ENCODE measurements around the gene FASTKD3. TPM values are rescaled to one million over a fixed set of nuclear protein-coding genes. Genes with fewer than 3 reads are reported as not detected.
A peak's percentile ranks its signal among the peaks of the same experiment; 100 is the strongest.

FASTKD3 gene
- polyA plus RNA-seq, 1 donor: 19.2 TPM

- peak; percentile 56 to 75 for DNase-seq
- Histone ChIP-seq H3K9me3 (ENCODE audit: control insufficient read depth, low read depth, low read length) (peaks cover 3% of the 10 kb centered on the region), H3K4me3 (ENCODE audit: low read length) (peak within 1 kb of the TSS; percentile 30), H3K27me3 (ENCODE audit: control insufficient read depth, insufficient read depth, low read length) (peaks cover 26% of the 10 kb centered on the region), H3K4me1 (ENCODE audit: control insufficient read depth, insufficient read depth, low read length) (peaks cover 3% of the 10 kb centered on the region), H3K27ac (ENCODE audit: low read length) (no peak within 1 kb of the TSS), H3K36me3 (ENCODE audit: control insufficient read depth, insufficient read depth, low read length) (no peaks in the 10 kb centered on the region)
- WGBS (ENCODE audit: insufficient coverage, low lambda C conversion rate): no CpG with 5 or more reads among the region's 76 CpGs
Observed at GRCh38 chr5:7850395-7851239, 18.2 kb downstream of the FASTKD3 start, which contains the start of gene CFAP90. CFAP90 (minus strand) TSS chr5:7851133; CDS start chr5:7851021, 112 bp downstream.

GRCh38 chr5:7849681-7850394, 19.0 kb downstream of the FASTKD3 start:
- WGBS (ENCODE audit: insufficient coverage, low lambda C conversion rate): no CpG with 5 or more reads among the region's 44 CpGs
- peak in 1 of 2 donors; percentile 32 for DNase-seq
- Histone ChIP-seq H3K36me3 (ENCODE audit: control insufficient read depth, insufficient read depth, low read length) (no peaks in the 10 kb centered on the region), H3K9me3 (ENCODE audit: control insufficient read depth, low read depth, low read length) (peaks cover 3% of the 10 kb centered on the region), H3K27me3 (ENCODE audit: control insufficient read depth, insufficient read depth, low read length) (peaks cover 26% of the 10 kb centered on the region), H3K4me3 (ENCODE audit: low read length) (peak overlapping the region; percentile 15), H3K27ac (ENCODE audit: low read length) (no peak overlapping the region), H3K4me1 (ENCODE audit: control insufficient read depth, insufficient read depth, low read length) (peaks cover 3% of the 10 kb centered on the region)

GRCh38 chr5:7848296-7848695, 20.5 kb downstream of the FASTKD3 start:
- DNase-seq: no peak
- H3K4me3 ChIP-seq (ENCODE audit: low read length): no peak overlapping the region
- H3K27ac ChIP-seq (ENCODE audit: low read length): no peak overlapping the region
- H3K4me1 ChIP-seq (ENCODE audit: control insufficient read depth, insufficient read depth, low read length): peaks cover 3% of the 10 kb centered on the region
- H3K27me3 ChIP-seq (ENCODE audit: control insufficient read depth, insufficient read depth, low read length): peaks cover 28% of the 10 kb centered on the region
- peaks cover 3% of the 10 kb centered on the region for H3K9me3 ChIP-seq (ENCODE audit: control insufficient read depth, low read depth, low read length)
- no CpG with 5 or more reads among the region's 2 CpGs for WGBS (ENCODE audit: insufficient coverage, low lambda C conversion rate)
- no peaks in the 10 kb centered on the region for H3K36me3 ChIP-seq (ENCODE audit: control insufficient read depth, insufficient read depth, low read length)

- no peak overlapping the region for H3K27ac ChIP-seq (ENCODE audit: low read length)
- no peak for DNase-seq
- H3K9me3 ChIP-seq (ENCODE audit: control insufficient read depth, low read depth, low read length): peaks cover 3% of the 10 kb centered on the region
- peaks cover 25% of the 10 kb centered on the region for H3K27me3 ChIP-seq (ENCODE audit: control insufficient read depth, insufficient read depth, low read length)
- no peaks in the 10 kb centered on the region for H3K36me3 ChIP-seq (ENCODE audit: control insufficient read depth, insufficient read depth, low read length)
- H3K4me1 ChIP-seq (ENCODE audit: control insufficient read depth, insufficient read depth, low read length): peaks cover 3% of the 10 kb centered on the region
- WGBS (ENCODE audit: insufficient coverage, low lambda C conversion rate): no CpG with 5 or more reads among the region's 5 CpGs
- H3K4me3 ChIP-seq (ENCODE audit: low read length): no peak overlapping the region
Observed at GRCh38 chr5:7846327-7846726, 22.5 kb downstream of the FASTKD3 start.

- Histone ChIP-seq H3K27ac (ENCODE audit: low read length) (no peak overlapping the region), H3K4me3 (ENCODE audit: low read length) (no peak overlapping the region), H3K36me3 (ENCODE audit: control insufficient read depth, insufficient read depth, low read length) (no peaks in the 10 kb centered on the region), H3K9me3 (ENCODE audit: control insufficient read depth, low read depth, low read length) (no peaks in the 10 kb centered on the region), H3K4me1 (ENCODE audit: control insufficient read depth, insufficient read depth, low read length) (peaks cover 3% of the 10 kb centered on the region), H3K27me3 (ENCODE audit: control insufficient read depth, insufficient read depth, low read length) (peaks cover 25% of the 10 kb centered on the region)
- no CpG with 5 or more reads among the region's 7 CpGs for WGBS (ENCODE audit: insufficient coverage, low lambda C conversion rate)
- no peak for DNase-seq
Observed at GRCh38 chr5:7845557-7845956, 23.3 kb downstream of the FASTKD3 start.

DNA sequence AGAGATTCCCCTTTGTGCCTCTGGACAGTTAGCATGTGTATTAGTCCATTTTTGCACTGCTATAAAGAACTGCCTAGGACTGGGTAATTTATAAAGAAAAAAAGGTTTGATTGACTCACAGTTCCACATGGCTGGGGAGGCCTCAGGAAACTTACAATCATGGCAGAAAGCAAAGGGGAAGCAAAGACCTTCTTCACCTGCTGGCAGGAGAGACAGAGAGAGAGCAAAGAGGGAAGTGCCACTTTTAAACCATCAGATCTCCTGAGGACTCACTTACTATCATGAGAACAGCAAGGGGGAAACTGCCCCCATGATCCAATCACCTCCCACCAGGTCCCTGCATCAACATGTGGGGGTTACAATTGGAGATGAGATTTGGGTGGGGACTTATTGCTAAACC, 23.9 kb downstream of the FASTKD3 start:
- Histone ChIP-seq H3K4me3 (ENCODE audit: low read length) (no peak overlapping the region), H3K9me3 (ENCODE audit: control insufficient read depth, low read depth, low read length) (no peaks in the 10 kb centered on the region), H3K4me1 (ENCODE audit: control insufficient read depth, insufficient read depth, low read length) (peaks cover 2% of the 10 kb centered on the region), H3K27me3 (ENCODE audit: control insufficient read depth, insufficient read depth, low read length) (peaks cover 24% of the 10 kb centered on the region), H3K27ac (ENCODE audit: low read length) (no peak overlapping the region), H3K36me3 (ENCODE audit: control insufficient read depth, insufficient read depth, low read length) (no peaks in the 10 kb centered on the region)
- DNase-seq: no peak

DNA sequence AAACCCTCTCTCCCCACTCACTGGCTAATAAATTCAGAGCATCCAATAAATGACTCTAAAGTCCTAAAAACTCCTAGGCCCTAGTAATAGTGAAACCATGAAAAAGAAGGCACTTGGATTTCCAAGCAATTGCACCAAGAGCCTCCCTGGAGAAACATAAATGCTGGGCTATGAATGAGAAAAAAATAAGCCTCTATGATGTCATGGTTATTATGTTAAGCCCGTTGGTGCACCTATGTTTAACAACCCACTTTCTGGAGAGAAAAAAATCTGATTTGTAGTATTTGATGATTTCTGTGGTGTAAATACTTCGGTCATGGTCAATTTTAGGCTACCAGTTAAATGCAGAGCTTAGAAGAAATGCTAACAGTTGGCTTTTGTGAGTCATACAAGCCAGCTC, 26.3 kb downstream of the FASTKD3 start:
- Histone ChIP-seq H3K9me3 (ENCODE audit: control insufficient read depth, low read depth, low read length) (no peaks in the 10 kb centered on the region), H3K4me3 (ENCODE audit: low read length) (no peak overlapping the region), H3K27me3 (ENCODE audit: control insufficient read depth, insufficient read depth, low read length) (peaks cover 4% of the 10 kb centered on the region), H3K27ac (ENCODE audit: low read length) (no peak overlapping the region), H3K4me1 (ENCODE audit: control insufficient read depth, insufficient read depth, low read length) (no peaks in the 10 kb centered on the region), H3K36me3 (ENCODE audit: control insufficient read depth, insufficient read depth, low read length) (no peaks in the 10 kb centered on the region)
- WGBS (ENCODE audit: insufficient coverage, low lambda C conversion rate): 60% methylated on average over 1 of the region's 2 CpGs
- DNase-seq: no peak

DNA sequence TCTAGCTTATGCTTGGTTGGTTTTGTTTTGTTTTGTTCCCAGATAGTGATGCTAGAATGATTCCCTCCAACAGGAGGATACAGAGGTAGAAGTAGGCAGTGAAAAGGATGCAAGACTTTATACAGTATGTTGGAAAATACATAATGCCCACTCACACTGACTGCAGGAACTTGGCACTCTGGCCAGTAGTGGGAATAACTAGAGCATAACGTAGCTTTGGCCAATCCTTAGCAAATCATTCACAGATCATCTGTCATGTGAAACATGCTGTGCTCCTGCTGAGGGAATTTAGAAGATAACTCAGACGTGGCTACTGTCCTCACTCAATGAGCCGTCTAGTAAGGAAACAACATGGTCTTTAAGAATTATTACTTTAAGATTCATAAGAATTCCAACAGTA, 31.4 kb downstream of the FASTKD3 start:
- Histone ChIP-seq H3K4me1 (ENCODE audit: control insufficient read depth, insufficient read depth, low read length) (no peaks in the 10 kb centered on the region), H3K9me3 (ENCODE audit: control insufficient read depth, low read depth, low read length) (no peaks in the 10 kb centered on the region), H3K4me3 (ENCODE audit: low read length) (no peak overlapping the region), H3K27ac (ENCODE audit: low read length) (no peak overlapping the region), H3K36me3 (ENCODE audit: control insufficient read depth, insufficient read depth, low read length) (no peaks in the 10 kb centered on the region), H3K27me3 (ENCODE audit: control insufficient read depth, insufficient read depth, low read length) (no peaks in the 10 kb centered on the region)
- peak in 1 of 2 donors; percentile 21 for DNase-seq
- WGBS (ENCODE audit: insufficient coverage, low lambda C conversion rate): no CpG with 5 or more reads among the region's 3 CpGs

DNA sequence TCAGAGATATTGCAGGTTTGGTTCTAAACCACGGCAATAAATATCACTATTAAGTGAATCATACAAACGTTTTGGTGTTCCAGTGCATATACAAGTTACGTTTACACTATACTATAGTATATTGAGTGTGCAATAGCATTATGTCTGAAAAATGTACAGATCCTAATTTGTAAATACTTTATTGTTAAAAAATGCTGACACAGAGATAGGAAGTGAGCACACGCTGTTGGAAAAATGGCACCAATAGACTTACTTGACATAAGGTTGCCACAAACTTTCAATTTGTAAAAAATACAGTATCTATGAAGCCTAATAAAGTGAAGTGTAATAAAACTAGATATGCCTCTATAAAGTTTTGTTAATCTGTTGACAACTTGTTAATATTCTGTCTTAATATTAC, 33.8 kb downstream of the FASTKD3 start:
- Histone ChIP-seq H3K4me3 (ENCODE audit: low read length) (no peak overlapping the region), H3K36me3 (ENCODE audit: control insufficient read depth, insufficient read depth, low read length) (no peaks in the 10 kb centered on the region), H3K27ac (ENCODE audit: low read length) (no peak overlapping the region), H3K9me3 (ENCODE audit: control insufficient read depth, low read depth, low read length) (no peaks in the 10 kb centered on the region), H3K4me1 (ENCODE audit: control insufficient read depth, insufficient read depth, low read length) (no peaks in the 10 kb centered on the region), H3K27me3 (ENCODE audit: control insufficient read depth, insufficient read depth, low read length) (no peaks in the 10 kb centered on the region)
- DNase-seq: no peak
- WGBS (ENCODE audit: insufficient coverage, low lambda C conversion rate): 94% methylated on average over 3 of the region's 4 CpGs

GRCh38 chr5:7828269-7828668, 40.6 kb downstream of the FASTKD3 start:
- H3K36me3 ChIP-seq (ENCODE audit: control insufficient read depth, insufficient read depth, low read length): no peaks in the 10 kb centered on the region
- no peak for DNase-seq
- no peak overlapping the region for H3K27ac ChIP-seq (ENCODE audit: low read length)
- no peaks in the 10 kb centered on the region for H3K4me1 ChIP-seq (ENCODE audit: control insufficient read depth, insufficient read depth, low read length)
- H3K4me3 ChIP-seq (ENCODE audit: low read length): no peak overlapping the region
- no CpG with 5 or more reads among the region's 10 CpGs for WGBS (ENCODE audit: insufficient coverage, low lambda C conversion rate)
- no peaks in the 10 kb centered on the region for H3K27me3 ChIP-seq (ENCODE audit: control insufficient read depth, insufficient read depth, low read length)
- no peaks in the 10 kb centered on the region for H3K9me3 ChIP-seq (ENCODE audit: control insufficient read depth, low read depth, low read length)
